Naive B cell (primary cell): ENCODE results near the gene MRM2. TPM values are rescaled to one million over a fixed set of nuclear protein-coding genes. Genes with fewer than 3 reads are reported as not detected.

Experiments used
- ATAC-seq, 2 donors: fragments of 150-1000 bp; cut with Tn5 transposase; 2 replicates each; pipeline ENCODE4 v1.10.0; 2021; ENCODE audit warnings: low read depth in 2 of 2, mild to moderate bottlenecking in 2 of 2, moderate library complexity in 2 of 2
- DNase-seq: peaks from one replicate; pipeline ENCODE4 v3.0.0; 2022
- H3K27ac Mint-ChIP-seq, 6 donors: one replicate each; pipeline ENCODE4 v1.8.0; 2020 to 2022; ENCODE audit warnings: mild to moderate bottlenecking in 6 of 6, mixed read lengths in 6 of 6, moderate library complexity in 5 of 6, inconsistent platforms in 2 of 6
- H3K27me3 Mint-ChIP-seq, 3 donors: one replicate each; pipeline ENCODE4 v1.8.0; 2021 to 2022; ENCODE audit warnings: mixed read lengths in 3 of 3, mild to moderate bottlenecking in 1 of 3
- H3K36me3 Mint-ChIP-seq, 2 donors: one replicate each; pipeline ENCODE4 v1.8.0; 2020 to 2022; ENCODE audit warnings: mixed read lengths in 2 of 2, inconsistent platforms in 1 of 2, mild to moderate bottlenecking in 1 of 2
- H3K4me1 Mint-ChIP-seq, 3 donors: one replicate each; pipeline ENCODE4 v1.8.0; 2020 to 2022; ENCODE audit warnings: mixed read lengths in 3 of 3, inconsistent platforms in 1 of 3, mild to moderate bottlenecking in 1 of 3, moderate library complexity in 1 of 3
- H3K4me3 Mint-ChIP-seq, 8 donors: one replicate each; pipeline ENCODE4 v1.8.0; 2020 to 2022; ENCODE audit warnings: mild to moderate bottlenecking in 8 of 8, mixed read lengths in 8 of 8, moderate library complexity in 8 of 8, inconsistent platforms in 2 of 8
- H3K9me3 Mint-ChIP-seq, 7 donors: one replicate each; pipeline ENCODE4 v1.8.0; 2020 to 2022; ENCODE audit warnings: mixed read lengths in 7 of 7, mild to moderate bottlenecking in 5 of 7, inconsistent platforms in 2 of 7, moderate library complexity in 1 of 7
- polyA plus RNA-seq, 6 donors: library from polyadenylated mRNA; unstranded; fragments of 300-500 nt; fragmentation: Illumina TruSeq; gene quantifications; one replicate each; pipeline ENCODE4 v1.2.3, GENCODE V29; 2021; ENCODE audit warnings: low read depth in 6 of 6

The MRM2 gene
- polyA plus RNA-seq, 6 donors from 2014 or later, result 29.2 to 64.2 (median 46.1) TPM

GRCh38 chr7:2210551-2211258 lies 31.3 kb downstream of the MRM2 start:
- peaks cover 0 to 5% (median 4%) of the 10 kb centered on the region in 3 donors for H3K4me1 Mint-ChIP-seq
- no peaks in the 10 kb centered on the region for H3K9me3 Mint-ChIP-seq
- no peak for DNase-seq
- H3K27ac Mint-ChIP-seq, result peak overlapping the region in 1 of 6 donors; percentile 42
- H3K27me3 Mint-ChIP-seq, result no peaks in the 10 kb centered on the region
- no peak for ATAC-seq
- peaks cover 11 to 21% of the 10 kb centered on the region in 2 donors for H3K36me3 Mint-ChIP-seq
- H3K4me3 Mint-ChIP-seq, result no peak overlapping the region

- no peak for DNase-seq
- no peak overlapping the region for H3K4me3 Mint-ChIP-seq
- H3K36me3 Mint-ChIP-seq, result peaks cover 11 to 17% of the 10 kb centered on the region in 2 donors
- peak in 1 of 2 donors; percentile 26 for ATAC-seq
- peaks cover 0 to 6% (median 4%) of the 10 kb centered on the region in 3 donors for H3K4me1 Mint-ChIP-seq
- H3K27me3 Mint-ChIP-seq, result no peaks in the 10 kb centered on the region
- H3K27ac Mint-ChIP-seq, result peak overlapping the region in 3 of 6 donors; percentile 8 to 79 (median 61)
- H3K9me3 Mint-ChIP-seq, result no peaks in the 10 kb centered on the region
Measured at GRCh38 chr7:2209961-2210323, 32.1 kb downstream of the MRM2 start.

- Mint-ChIP-seq H3K4me1 (peaks cover 2 to 10% (median 4%) of the 10 kb centered on the region in 3 donors), H3K27ac (peak overlapping the region in 4 of 6 donors; percentile 8 to 79 (median 40)), H3K36me3 (peaks cover 11 to 17% of the 10 kb centered on the region in 2 donors), H3K27me3 (no peaks in the 10 kb centered on the region), H3K4me3 (no peak overlapping the region), H3K9me3 (no peaks in the 10 kb centered on the region)
- DNase-seq (peak; percentile 42), ATAC-seq (peak; percentile 64 to 78)
Measured at GRCh38 chr7:2209146-2209960, 32.7 kb downstream of the MRM2 start.

- no peaks in the 10 kb centered on the region for H3K27me3 Mint-ChIP-seq
- H3K9me3 Mint-ChIP-seq, result no peaks in the 10 kb centered on the region
- peak overlapping the region in 1 of 6 donors; percentile 8 for H3K27ac Mint-ChIP-seq
- H3K4me3 Mint-ChIP-seq, result no peak overlapping the region
- H3K4me1 Mint-ChIP-seq, result peaks cover 6 to 16% (median 9%) of the 10 kb centered on the region in 3 donors
- DNase-seq (no peak), ATAC-seq (no peak)
- peaks cover 7 to 11% of the 10 kb centered on the region in 2 donors for H3K36me3 Mint-ChIP-seq
Measured at GRCh38 chr7:2208712-2209111, 33.3 kb downstream of the MRM2 start.

- peak overlapping the region in 4 of 6 donors; percentile 42 to 83 (median 50) for H3K27ac Mint-ChIP-seq
- H3K27me3 Mint-ChIP-seq, result no peaks in the 10 kb centered on the region
- ATAC-seq, result no peak
Measured at GRCh38 chr7:2205036-2205780, 36.8 kb downstream of the MRM2 start.

GRCh38 chr7:2204446-2204845 lies 37.6 kb downstream of the MRM2 start:
- no peak for DNase-seq
- Mint-ChIP-seq H3K9me3 (no peaks in the 10 kb centered on the region), H3K4me3 (no peak overlapping the region), H3K27ac (peak overlapping the region in 3 of 6 donors; percentile 20 to 67 (median 43)), H3K27me3 (no peaks in the 10 kb centered on the region), H3K36me3 (peaks cover 0 to 7% of the 10 kb centered on the region in 2 donors), H3K4me1 (peaks cover 9 to 26% (median 13%) of the 10 kb centered on the region in 3 donors)
- no peak for ATAC-seq

More at GRCh38 chr7:2205036-2205780, 36.8 kb downstream of the MRM2 start:
- Mint-ChIP-seq H3K36me3 (peaks cover 0 to 3% of the 10 kb centered on the region in 2 donors), H3K9me3 (no peaks in the 10 kb centered on the region), H3K4me3 (no peak overlapping the region), H3K4me1 (peaks cover 7 to 26% (median 13%) of the 10 kb centered on the region in 3 donors)
- no peak for DNase-seq

GRCh38 chr7:2203766-2204300 lies 38.2 kb downstream of the MRM2 start:
- peaks cover 0 to 7% of the 10 kb centered on the region in 2 donors for H3K36me3 Mint-ChIP-seq
- no peaks in the 10 kb centered on the region for H3K27me3 Mint-ChIP-seq
- H3K4me3 Mint-ChIP-seq, result no peak overlapping the region
- no peaks in the 10 kb centered on the region for H3K9me3 Mint-ChIP-seq
- H3K27ac Mint-ChIP-seq, result peak overlapping the region in 2 of 6 donors; percentile 33 to 89
- ATAC-seq (peak; percentile 43 to 55), DNase-seq (no peak)
- H3K4me1 Mint-ChIP-seq, result peaks cover 9 to 23% (median 13%) of the 10 kb centered on the region in 3 donors

GRCh38 chr7:2202901-2203765 lies 38.9 kb downstream of the MRM2 start:
- peaks cover 0 to 7% of the 10 kb centered on the region in 2 donors for H3K36me3 Mint-ChIP-seq
- no peaks in the 10 kb centered on the region for H3K9me3 Mint-ChIP-seq
- no peak for ATAC-seq
- peaks cover 9 to 21% (median 13%) of the 10 kb centered on the region in 3 donors for H3K4me1 Mint-ChIP-seq
- H3K27ac Mint-ChIP-seq, result peak overlapping the region in 2 of 6 donors; percentile 33 to 66
- no peak for DNase-seq
- H3K4me3 Mint-ChIP-seq, result no peak overlapping the region
- no peaks in the 10 kb centered on the region for H3K27me3 Mint-ChIP-seq

- Mint-ChIP-seq H3K27ac (no peak overlapping the region), H3K9me3 (no peaks in the 10 kb centered on the region), H3K36me3 (peaks cover 0 to 11% of the 10 kb centered on the region in 2 donors), H3K4me3 (no peak overlapping the region), H3K27me3 (no peaks in the 10 kb centered on the region), H3K4me1 (peaks cover 13 to 23% (median 13%) of the 10 kb centered on the region in 3 donors)
- no peak for ATAC-seq
- no peak for DNase-seq
Measured at GRCh38 chr7:2202361-2202761, 39.6 kb downstream of the MRM2 start.

GRCh38 chr7:2201686-2202360 lies 40.2 kb downstream of the MRM2 start:
- Mint-ChIP-seq H3K27me3 (no peaks in the 10 kb centered on the region), H3K36me3 (peaks cover 0 to 14% of the 10 kb centered on the region in 2 donors), H3K4me3 (no peak overlapping the region), H3K4me1 (peaks cover 13 to 25% (median 14%) of the 10 kb centered on the region in 3 donors), H3K9me3 (no peaks in the 10 kb centered on the region), H3K27ac (no peak overlapping the region)
- no peak for DNase-seq
- ATAC-seq, result no peak

- no peak for DNase-seq
- H3K27me3 Mint-ChIP-seq, result no peaks in the 10 kb centered on the region
- H3K4me1 Mint-ChIP-seq, result peaks cover 13 to 25% (median 14%) of the 10 kb centered on the region in 3 donors
- H3K36me3 Mint-ChIP-seq, result peaks cover 0 to 14% of the 10 kb centered on the region in 2 donors
- peaks cover 0 to 2% (median 0%) of the 10 kb centered on the region in 7 donors for H3K9me3 Mint-ChIP-seq
- no peak overlapping the region for H3K4me3 Mint-ChIP-seq
- H3K27ac Mint-ChIP-seq, result no peak overlapping the region
- no peak for ATAC-seq
Measured at GRCh38 chr7:2201128-2201527, 40.9 kb downstream of the MRM2 start.

- Mint-ChIP-seq H3K27me3 (no peaks in the 10 kb centered on the region), H3K4me1 (peaks cover 13 to 25% (median 14%) of the 10 kb centered on the region in 3 donors), H3K27ac (no peak overlapping the region), H3K9me3 (peaks cover 0 to 5% (median under 1%) of the 10 kb centered on the region in 7 donors), H3K4me3 (no peak overlapping the region), H3K36me3 (peaks cover 2 to 14% of the 10 kb centered on the region in 2 donors)
- no peak for DNase-seq
- ATAC-seq, result no peak
Measured at GRCh38 chr7:2200584-2200980, 41.4 kb downstream of the MRM2 start.
